Erythroblast (primary cell): ENCODE results near the gene XYLT2.

Experiments
- GATA1 ChIP-seq: IDR thresholded peaks from 2 replicates; pipeline ENCODE4 v1.6.1; 2011; ENCODE audit warnings: low read depth, mild to moderate bottlenecking, control low read depth, low read length, moderate library complexity
- POLR2A ChIP-seq: IDR thresholded peaks from 2 replicates; pipeline ENCODE4 v1.6.1; 2011; ENCODE audit warnings: mild to moderate bottlenecking, low read length

- TF ChIP-seq POLR2A (no peak), GATA1 (no peak)
Measured at GRCh38 chr17:50359005-50359699, 13.2 kb downstream of the XYLT2 start.
